ENCODE measurements around the gene CBX8. TPM values are rescaled to one million over a fixed set of nuclear protein-coding genes. Genes with fewer than 3 reads are reported as not detected.

CBX8 gene
- total RNA-seq, 1 donor: 1.5 TPM

DNA sequence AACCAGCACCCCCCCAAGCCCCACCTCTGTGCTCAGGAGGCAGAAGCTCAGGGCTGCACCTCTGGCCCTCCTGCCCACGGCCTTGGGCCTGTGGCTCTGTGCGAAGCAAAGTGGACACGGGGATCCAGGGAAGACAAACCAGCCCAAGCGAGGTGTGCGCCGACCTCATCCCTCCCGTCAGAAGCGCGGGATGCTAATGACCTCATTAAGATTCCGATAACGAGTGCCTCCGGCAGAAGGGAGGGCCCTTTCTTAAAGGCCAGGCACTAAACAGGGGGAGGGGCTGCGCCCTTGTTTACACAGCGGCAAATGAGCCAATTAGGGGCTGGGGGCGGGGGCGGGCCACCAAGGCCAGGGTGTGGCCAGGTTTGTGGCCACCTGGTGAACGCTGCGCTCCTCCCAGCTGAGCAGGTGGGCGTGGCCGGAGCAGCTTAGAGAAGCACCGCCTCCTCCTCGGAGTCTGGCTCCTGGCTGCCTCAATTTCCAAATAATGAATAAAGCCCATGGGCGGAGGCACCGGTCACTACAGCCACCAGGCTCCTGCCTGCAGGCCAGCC lies 39.2 kb upstream of the CBX8 start:
- TF ChIP-seq, protein P1, sequence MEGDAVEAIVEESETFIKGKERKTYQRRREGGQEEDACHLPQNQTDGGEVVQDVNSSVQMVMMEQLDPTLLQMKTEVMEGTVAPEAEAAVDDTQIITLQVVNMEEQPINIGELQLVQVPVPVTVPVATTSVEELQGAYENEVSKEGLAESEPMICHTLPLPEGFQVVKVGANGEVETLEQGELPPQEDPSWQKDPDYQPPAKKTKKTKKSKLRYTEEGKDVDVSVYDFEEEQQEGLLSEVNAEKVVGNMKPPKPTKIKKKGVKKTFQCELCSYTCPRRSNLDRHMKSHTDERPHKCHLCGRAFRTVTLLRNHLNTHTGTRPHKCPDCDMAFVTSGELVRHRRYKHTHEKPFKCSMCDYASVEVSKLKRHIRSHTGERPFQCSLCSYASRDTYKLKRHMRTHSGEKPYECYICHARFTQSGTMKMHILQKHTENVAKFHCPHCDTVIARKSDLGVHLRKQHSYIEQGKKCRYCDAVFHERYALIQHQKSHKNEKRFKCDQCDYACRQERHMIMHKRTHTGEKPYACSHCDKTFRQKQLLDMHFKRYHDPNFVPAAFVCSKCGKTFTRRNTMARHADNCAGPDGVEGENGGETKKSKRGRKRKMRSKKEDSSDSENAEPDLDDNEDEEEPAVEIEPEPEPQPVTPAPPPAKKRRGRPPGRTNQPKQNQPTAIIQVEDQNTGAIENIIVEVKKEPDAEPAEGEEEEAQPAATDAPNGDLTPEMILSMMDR (IDR thresholded peaks at IDR 0.05; ENCODE audit: insufficient read depth, low read length): no peak

GRCh38 chr17:79835470-79835899 lies 38.6 kb upstream of the CBX8 start:
- DNase-seq (ENCODE audit: low read depth): no peak
- TF ChIP-seq, protein P1 (IDR thresholded peaks at IDR 0.05; ENCODE audit: insufficient read depth, low read length): no peak

More for the DNA sequence above, 39.2 kb upstream of the CBX8 start:
- DNase-seq (ENCODE audit: low read depth): no peak
- no peak overlapping the region for H3K4me3 ChIP-seq (ENCODE audit: low read depth, low read length)

DNA sequence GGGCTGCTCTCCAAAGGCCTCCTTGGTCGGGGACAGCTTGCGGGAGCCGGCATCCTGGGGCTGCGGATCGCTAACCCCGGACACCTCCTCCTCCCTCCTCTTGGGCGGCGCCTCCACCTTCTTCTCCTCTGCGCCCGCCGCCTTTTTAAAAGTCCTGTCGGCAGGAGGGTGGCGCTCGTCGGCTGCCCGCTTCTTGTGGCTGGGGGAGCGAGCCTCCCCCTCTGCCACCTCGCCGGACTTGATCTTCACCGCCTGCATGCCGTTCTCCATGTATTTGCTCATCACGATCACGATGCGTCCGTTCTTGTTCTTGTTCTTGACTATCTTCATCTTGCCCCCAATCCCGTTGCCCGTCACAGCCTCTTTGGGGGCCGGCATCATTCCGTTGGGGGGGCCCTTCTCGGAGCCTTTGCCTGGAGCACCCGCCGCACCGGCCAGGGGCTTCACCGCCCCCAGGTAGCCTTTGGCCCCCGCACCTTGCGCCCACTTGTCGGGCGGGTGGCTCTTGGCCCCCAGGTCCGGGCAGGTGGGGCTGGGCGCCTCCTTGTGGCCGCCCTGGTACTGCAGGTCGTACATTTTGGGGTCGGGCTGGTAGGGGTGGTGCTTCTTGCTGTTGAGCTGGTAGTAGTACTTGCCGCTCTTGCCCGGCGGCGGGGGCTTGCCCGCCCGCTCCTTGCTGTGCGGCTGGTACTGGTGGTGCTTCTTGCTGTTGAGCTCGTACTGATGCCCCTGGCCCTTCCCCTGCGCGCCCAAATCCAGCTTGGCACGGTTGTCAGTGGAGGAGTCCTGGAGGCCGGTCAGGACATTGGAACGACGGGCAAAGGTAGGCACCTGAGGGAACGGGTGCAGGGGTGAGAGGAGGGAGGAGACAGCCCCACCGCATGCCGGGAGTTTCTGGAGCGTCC lies 37.9 kb upstream of the CBX8 start:
- no peak for DNase-seq (ENCODE audit: low read depth)
- H3K4me3 ChIP-seq (ENCODE audit: low read depth, low read length): no peak overlapping the region
- TF ChIP-seq, protein P1 (IDR thresholded peaks at IDR 0.05; ENCODE audit: insufficient read depth, low read length): peak; percentile 70

More at GRCh38 chr17:79835470-79835899, 38.6 kb upstream of the CBX8 start:
- H3K4me3 ChIP-seq (ENCODE audit: low read depth, low read length): no peak overlapping the region

DNA sequence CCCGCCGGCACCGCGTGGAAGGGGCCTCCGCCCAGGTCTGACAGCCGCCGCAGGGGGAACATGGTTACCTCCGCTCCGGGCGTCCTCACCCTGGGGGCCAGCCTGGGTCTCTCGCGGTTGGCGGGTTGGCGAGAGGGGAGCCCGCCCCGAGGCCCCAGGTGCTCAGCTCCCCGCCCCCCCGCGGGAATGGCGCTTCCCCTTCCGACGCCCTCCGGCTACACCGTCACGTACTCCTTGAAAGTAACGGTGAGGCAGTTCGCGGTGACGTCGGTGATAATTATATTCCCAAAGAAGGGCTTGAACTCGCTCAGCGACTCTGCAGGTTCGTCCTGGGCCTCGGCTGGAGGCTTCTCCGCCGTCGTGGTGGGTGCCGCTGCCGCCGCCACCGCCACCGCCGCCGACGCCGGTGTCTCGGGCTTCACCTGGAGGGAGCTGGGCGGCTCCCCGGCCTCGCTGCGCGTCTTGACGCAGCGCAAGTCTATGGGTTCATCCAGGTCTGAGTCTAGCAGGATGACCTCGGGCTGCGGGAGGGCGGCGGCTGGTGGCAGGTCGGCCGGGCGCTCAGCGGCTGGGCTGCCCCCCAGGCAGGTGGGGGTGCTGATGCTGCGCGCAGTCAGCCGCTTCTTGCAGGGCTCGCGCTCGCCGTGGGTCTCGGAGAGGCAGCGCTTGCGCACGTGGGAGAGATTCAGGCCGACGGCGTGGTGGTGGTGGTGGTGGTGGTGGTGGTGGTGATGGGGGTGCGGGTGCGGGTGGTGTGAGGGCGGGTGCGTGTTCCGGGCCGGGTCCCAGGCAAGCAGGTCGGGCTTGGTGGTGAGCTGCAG lies 37.1 kb upstream of the CBX8 start:
- TF ChIP-seq, protein P1 (IDR thresholded peaks at IDR 0.05; ENCODE audit: insufficient read depth, low read length): no peak
- no peak overlapping the region for H3K4me3 ChIP-seq (ENCODE audit: low read depth, low read length)
- DNase-seq (ENCODE audit: low read depth): no peak

- TF ChIP-seq, protein P1 (IDR thresholded peaks at IDR 0.05; ENCODE audit: insufficient read depth, low read length): no peak
Observed at GRCh38 chr17:79833110-79833450, 36.2 kb upstream of the CBX8 start.

DNA sequence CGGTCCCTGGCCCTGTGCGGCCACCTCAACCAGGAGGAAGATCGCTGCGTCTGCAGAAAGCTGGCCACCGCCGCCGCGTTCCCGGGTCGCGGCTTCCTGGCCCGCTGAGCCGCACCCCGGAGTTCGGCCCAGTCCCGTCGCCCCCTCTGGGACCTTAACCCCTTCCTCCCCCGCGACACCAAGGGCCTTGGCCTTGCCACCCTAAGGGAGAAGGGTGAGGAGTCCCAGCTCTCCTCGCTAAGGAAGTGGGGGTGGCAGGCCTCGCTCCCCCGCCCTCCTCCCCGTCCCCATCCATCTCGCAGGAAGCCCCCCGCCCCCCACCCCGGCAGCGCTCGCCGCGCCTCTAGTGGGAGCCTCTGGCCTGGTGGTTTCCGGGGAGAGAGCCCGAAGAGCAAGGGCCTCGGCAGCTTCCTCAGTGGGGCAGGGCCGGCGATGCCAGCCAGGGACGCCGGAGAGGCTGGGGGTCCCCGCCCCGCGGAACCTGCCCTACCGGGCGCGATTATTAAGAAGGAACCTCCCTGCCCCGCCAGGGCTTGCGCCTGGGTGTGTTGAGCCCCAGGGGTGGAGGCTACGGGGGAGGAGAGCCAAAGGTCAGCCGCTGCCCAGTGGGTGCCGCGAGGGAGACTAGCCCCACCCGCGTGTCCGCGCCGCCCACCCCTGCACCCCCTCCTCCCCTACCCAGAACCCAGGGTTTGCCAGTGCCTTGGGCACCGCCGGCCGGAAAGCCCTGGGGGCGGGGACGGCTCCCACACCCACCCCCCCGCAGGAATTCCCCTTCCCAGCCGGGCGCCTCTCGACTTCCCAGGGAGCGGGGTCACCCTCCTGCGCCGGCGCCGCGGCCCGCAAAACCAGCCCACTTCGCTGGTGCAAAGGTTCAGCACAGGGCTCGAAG lies 35.6 kb upstream of the CBX8 start:
- DNase-seq (ENCODE audit: low read depth): no peak
- TF ChIP-seq, protein P1 (IDR thresholded peaks at IDR 0.05; ENCODE audit: insufficient read depth, low read length): no peak
- H3K4me3 ChIP-seq (ENCODE audit: low read depth, low read length): no peak overlapping the region

More at GRCh38 chr17:79833110-79833450, 36.2 kb upstream of the CBX8 start:
- H3K4me3 ChIP-seq (ENCODE audit: low read depth, low read length): no peak overlapping the region
- DNase-seq (ENCODE audit: low read depth): no peak

All from fibroblast of the aortic adventitia (primary cell).